PFSK-1 (cell line): ENCODE measurements around the gene BCL11B.

Experiments used
- FOXP2 ChIP-seq: optimal IDR thresholded peaks from 2 replicates; pipeline ENCODE3; 2011; ENCODE audit warnings: borderline replicate concordance, control low read depth, inconsistent platforms; ENCODE audit not compliant: insufficient read depth; ENCODE audit errors: extremely low read length, extremely low read depth
- POLR2AphosphoS5 ChIP-seq: IDR thresholded peaks from 2 replicates; pipeline ENCODE4 v1.6.1; 2012; ENCODE audit warnings: low read depth, mild to moderate bottlenecking, control low read depth, low read length, moderate library complexity
- SIN3A ChIP-seq: IDR thresholded peaks from 2 replicates; pipeline ENCODE4 v1.6.1; 2012; ENCODE audit warnings: mild to moderate bottlenecking, low read length, moderate library complexity, borderline replicate concordance; ENCODE audit not compliant: insufficient read depth
- TAF1 ChIP-seq: IDR thresholded peaks from 2 replicates; pipeline ENCODE4 v1.6.1; 2012; ENCODE audit warnings: low read length, control low read depth, borderline replicate concordance; ENCODE audit not compliant: insufficient read depth
- TF ChIP-seq, protein P1 (sequence below), 2 experiments: IDR thresholded peaks; 2 replicates each; pipeline versions ENCODE4 v1.6.1 to v1.8.0; 2011 to 2012; ENCODE audit warnings: low read depth in 2 of 2, low read length in 2 of 2, control low read depth in 1 of 2, inconsistent platforms in 1 of 2, mild to moderate bottlenecking in 1 of 2, moderate library complexity in 1 of 2; ENCODE audit not compliant: insufficient read depth in 1 of 2

The BCL11B gene

DNA sequence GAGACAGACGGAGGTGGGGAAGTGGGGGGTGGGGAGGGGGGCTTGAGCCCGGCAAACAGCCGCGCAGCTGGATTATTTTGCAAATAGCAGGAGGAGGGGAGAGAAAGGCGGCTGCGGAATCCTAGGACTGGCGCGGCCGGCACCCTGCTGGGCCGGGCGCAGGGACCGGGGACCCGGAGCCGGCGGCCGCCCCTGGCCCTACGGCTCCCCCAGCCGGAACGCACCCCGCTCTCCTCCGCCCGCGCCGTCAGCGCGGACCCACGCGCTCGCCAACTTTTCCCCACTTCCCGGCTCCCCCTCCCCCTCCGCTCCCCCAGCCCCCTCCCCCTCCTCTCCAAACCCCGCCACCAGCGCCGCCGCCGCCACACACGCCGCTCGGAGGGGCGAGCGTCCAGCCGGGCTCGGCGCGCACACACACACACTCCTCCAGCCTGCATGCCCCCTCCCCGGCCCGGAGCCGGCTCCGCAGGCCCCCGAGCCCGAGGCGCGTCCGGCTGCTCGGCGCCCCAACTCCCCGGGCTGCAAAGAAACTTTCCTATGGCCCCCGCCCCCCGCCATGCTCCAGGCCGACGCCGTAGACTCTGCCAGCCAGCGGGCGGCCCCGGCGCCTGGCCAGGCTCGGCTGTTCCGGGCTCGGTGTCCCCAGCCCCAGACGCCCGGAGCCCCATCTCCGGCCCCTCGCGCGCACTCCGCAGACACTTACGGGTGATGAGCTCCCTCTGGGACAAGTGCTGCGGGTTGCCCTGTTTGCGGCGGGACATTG lies 1.4 kb downstream of the BCL11B start:
- no peak for TF ChIP-seq POLR2AphosphoS5
- TF ChIP-seq FOXP2, result no peak
- TF ChIP-seq, protein P1, sequence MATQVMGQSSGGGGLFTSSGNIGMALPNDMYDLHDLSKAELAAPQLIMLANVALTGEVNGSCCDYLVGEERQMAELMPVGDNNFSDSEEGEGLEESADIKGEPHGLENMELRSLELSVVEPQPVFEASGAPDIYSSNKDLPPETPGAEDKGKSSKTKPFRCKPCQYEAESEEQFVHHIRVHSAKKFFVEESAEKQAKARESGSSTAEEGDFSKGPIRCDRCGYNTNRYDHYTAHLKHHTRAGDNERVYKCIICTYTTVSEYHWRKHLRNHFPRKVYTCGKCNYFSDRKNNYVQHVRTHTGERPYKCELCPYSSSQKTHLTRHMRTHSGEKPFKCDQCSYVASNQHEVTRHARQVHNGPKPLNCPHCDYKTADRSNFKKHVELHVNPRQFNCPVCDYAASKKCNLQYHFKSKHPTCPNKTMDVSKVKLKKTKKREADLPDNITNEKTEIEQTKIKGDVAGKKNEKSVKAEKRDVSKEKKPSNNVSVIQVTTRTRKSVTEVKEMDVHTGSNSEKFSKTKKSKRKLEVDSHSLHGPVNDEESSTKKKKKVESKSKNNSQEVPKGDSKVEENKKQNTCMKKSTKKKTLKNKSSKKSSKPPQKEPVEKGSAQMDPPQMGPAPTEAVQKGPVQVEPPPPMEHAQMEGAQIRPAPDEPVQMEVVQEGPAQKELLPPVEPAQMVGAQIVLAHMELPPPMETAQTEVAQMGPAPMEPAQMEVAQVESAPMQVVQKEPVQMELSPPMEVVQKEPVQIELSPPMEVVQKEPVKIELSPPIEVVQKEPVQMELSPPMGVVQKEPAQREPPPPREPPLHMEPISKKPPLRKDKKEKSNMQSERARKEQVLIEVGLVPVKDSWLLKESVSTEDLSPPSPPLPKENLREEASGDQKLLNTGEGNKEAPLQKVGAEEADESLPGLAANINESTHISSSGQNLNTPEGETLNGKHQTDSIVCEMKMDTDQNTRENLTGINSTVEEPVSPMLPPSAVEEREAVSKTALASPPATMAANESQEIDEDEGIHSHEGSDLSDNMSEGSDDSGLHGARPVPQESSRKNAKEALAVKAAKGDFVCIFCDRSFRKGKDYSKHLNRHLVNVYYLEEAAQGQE (IDR thresholded peaks at IDR 0.05; ENCODE audit: insufficient read depth in 1 of 2, low read depth in 2 of 2, low read length in 2 of 2), result no peak
- TF ChIP-seq TAF1, result no peak
- no peak for TF ChIP-seq SIN3A

DNA sequence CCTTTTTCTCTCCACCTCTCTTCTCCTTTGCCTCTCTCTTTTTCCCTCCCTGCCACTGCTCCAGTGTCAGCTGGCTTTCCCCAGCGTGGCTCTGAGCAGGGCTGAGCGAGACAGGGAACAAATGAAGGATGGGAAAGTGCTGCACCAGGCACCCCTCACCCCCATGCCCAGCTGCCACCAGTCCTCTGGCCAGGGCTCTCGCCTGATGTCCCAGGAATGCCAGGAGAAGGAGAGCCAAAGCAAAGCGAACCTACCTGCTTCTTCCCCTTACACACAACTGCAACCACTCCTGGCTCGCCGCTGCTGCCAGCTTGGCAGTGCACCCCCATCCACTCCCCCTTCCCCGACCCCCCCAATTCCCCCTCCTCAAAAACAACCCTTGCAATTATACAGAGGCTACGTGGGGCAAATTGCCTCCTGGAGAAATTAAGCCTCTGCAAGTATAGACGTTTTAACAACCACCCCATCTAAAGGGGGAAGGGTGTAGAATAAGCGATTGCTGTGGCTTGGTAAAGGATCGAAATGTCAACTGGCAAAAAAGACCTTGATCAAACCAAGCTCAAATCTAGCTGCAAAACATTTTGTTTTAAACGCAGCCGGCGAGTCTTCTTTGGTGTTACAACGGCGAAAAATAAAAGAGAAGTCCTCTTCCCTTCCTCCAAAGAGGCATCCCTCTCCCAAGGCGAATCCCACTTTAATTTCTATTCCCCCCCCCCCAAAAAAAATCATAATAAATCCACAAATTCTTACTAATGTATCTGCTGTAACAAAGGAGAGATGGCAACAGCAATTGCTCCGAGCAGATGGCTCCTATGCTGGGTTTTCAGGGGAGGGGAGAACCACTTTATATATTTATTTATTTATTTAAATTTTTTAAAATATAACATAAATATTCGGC lies 2.9 kb downstream of the BCL11B start:
- TF ChIP-seq POLR2AphosphoS5 (no peak), TAF1 (no peak), FOXP2 (no peak), SIN3A (no peak)
- TF ChIP-seq, protein P1 (IDR thresholded peaks at IDR 0.05; ENCODE audit: insufficient read depth in 1 of 2, low read depth in 2 of 2, low read length in 2 of 2), result no peak

DNA sequence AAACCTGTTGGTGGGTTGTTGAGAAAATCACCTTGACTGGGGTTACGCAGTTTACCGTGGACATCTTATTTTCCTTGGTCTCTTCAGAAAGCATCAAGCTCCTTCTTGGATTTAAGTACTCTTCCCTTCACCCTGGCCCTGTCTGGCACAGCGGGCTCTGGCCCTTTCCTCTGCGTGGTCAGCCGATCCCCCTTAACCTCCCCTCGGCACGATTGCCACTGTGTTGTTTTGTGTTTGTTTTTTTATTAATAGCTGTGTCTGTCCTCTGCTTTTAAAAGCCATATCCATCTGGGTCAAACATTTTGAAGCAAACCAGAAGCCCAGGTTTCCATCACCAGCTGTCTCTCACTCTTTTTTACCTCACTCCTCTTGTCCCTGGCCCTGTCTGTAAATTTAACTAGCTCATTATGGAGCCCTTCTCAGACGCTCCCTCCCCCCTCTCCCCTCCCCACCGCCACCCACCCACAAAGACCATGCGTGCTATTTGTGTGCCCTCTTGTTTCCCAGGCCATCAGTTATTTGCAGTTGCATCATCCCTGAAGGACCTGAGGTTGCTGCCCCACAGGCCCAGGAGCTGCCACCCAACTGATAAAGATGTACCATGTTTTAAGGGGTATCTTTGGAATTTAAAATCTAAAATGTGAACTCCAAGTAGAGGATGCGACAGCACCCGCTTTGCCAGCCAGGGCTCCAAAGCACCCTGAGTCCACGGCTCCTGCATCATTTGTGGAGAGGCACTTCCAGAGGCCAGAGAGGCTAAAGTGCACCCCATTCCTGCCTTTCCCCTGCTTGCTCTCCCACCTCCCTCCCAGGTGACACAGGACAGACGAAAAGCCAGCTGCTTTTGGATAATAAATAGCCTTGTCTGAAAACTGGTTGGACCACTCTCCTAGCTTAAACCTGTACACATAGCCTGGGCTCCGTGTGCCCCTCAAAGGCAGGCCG lies 3.9 kb downstream of the BCL11B start:
- TF ChIP-seq, protein P1 (IDR thresholded peaks at IDR 0.05; ENCODE audit: insufficient read depth in 1 of 2, low read depth in 2 of 2, low read length in 2 of 2), result no peak
- TF ChIP-seq TAF1, result no peak
- TF ChIP-seq FOXP2, result no peak
- TF ChIP-seq SIN3A, result no peak
- TF ChIP-seq POLR2AphosphoS5, result no peak

DNA sequence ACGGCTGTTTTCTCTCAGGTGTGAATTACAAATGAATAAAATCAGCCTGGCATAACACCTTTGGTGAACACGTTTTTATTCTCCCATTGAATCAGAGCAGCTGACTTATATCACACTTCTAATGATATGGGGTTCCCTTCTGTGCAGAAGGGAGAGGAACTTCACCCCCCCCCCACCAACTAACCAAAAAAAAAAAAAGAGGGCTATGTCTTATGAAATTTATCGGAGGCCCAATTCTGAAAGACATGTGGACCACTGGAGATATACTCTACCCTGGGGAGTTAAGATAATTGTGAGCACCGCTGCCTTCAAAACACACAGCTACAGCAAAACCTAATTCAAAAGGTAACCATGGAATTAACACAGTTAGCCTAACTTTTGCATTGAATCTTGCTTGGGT lies 4.6 kb downstream of the BCL11B start:
- no peak for TF ChIP-seq FOXP2
- no peak for TF ChIP-seq SIN3A
- no peak for TF ChIP-seq TAF1
- no peak for TF ChIP-seq POLR2AphosphoS5
- TF ChIP-seq, protein P1 (IDR thresholded peaks at IDR 0.05; ENCODE audit: insufficient read depth in 1 of 2, low read depth in 2 of 2, low read length in 2 of 2), result no peak
